ENCODE measurements around the gene RLF. TPM values are rescaled to one million over a fixed set of nuclear protein-coding genes. Genes with fewer than 3 reads are reported as not detected.
A peak's percentile ranks its signal among the peaks of the same experiment; 100 is the strongest.

The RLF gene
- total RNA-seq, 4 donors from 2014 or later, result 17.9 to 68.0 (median 28.9) TPM

DNA sequence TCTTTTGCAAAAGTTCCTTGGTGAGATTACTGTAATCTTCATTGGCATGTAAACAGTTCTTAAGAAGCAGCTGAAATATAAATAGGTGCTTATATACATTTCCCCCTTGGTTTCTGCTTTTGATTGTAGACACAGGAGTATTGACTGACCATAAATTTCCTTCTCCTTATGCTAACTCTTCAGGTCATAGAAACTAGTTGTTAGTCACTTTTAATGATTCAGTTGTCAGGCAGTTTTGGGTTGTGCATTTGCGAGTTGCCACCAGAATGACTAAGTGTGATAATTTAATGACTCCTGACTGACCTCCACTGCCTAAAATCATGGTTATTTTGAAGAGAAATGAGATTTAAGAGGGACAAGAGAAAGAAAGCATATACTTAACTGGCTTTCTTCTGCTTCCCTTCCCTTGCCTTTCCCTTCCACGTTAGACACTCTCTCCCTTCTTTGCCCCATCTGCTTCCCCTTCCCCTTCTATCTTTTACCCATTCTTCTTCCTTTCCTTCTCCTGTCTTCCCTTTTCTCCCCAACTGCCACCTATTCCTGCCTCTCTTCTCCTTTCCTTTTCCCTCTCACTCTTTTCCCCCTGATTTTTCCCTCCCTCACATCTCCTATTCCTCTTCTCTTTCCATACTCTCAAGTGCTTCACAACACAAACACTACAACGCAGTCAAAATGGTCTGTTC is 109.1 kb downstream of the RLF start:
- DNase-seq, result no peak
- Histone ChIP-seq H3K4me1 (peaks cover 0 to 6% of the 10 kb centered on the region in 2 donors), H3K9me3 (no peaks in the 10 kb centered on the region), H3K27ac (peak overlapping the region; percentile 3 to 88), H3K4me3 (no peak overlapping the region), H3K27me3 (no peaks in the 10 kb centered on the region), H3K36me3 (no peaks in the 10 kb centered on the region)
- intact Hi-C loops (cut with DNase I; ENCODE audit: low total_unique reads), result no loop called here
- no peak for TF ChIP-seq POLR2A (IDR thresholded peaks at IDR 0.05)
- TF ChIP-seq CTCF (IDR thresholded peaks at IDR 0.05), result no peak

- Histone ChIP-seq H3K4me1 (no peaks in the 10 kb centered on the region), H3K4me3 (no peak overlapping the region), H3K27me3 (no peaks in the 10 kb centered on the region), H3K27ac (no peak overlapping the region), H3K9me3 (no peaks in the 10 kb centered on the region), H3K36me3 (no peaks in the 10 kb centered on the region)
- TF ChIP-seq POLR2A (IDR thresholded peaks at IDR 0.05), result no peak
- no peak for TF ChIP-seq CTCF (IDR thresholded peaks at IDR 0.05)
- no peak for DNase-seq
- intact Hi-C loops (cut with DNase I; ENCODE audit: low total_unique reads), result no loop called here
These were observed 111.5 kb downstream of the RLF start for GRCh38 chr1:40272653-40273213.

- H3K4me1 ChIP-seq, result no peaks in the 10 kb centered on the region
- no peak overlapping the region for H3K4me3 ChIP-seq
- intact Hi-C loops (cut with DNase I; ENCODE audit: low total_unique reads), result no loop called here
- no peak overlapping the region for H3K27ac ChIP-seq
- H3K27me3 ChIP-seq, result no peaks in the 10 kb centered on the region
- no peaks in the 10 kb centered on the region for H3K9me3 ChIP-seq
- TF ChIP-seq CTCF (IDR thresholded peaks at IDR 0.05) (no peak), POLR2A (IDR thresholded peaks at IDR 0.05) (no peak)
- no peaks in the 10 kb centered on the region for H3K36me3 ChIP-seq
- DNase-seq, result no peak
These were observed 112.5 kb downstream of the RLF start for GRCh38 chr1:40273547-40274166.

- DNase-seq, result no peak
- H3K36me3 ChIP-seq, result no peaks in the 10 kb centered on the region
- intact Hi-C loops (cut with DNase I; ENCODE audit: low total_unique reads), result no loop called here
- H3K27me3 ChIP-seq, result no peaks in the 10 kb centered on the region
- no peaks in the 10 kb centered on the region for H3K9me3 ChIP-seq
- H3K4me3 ChIP-seq, result no peak overlapping the region
- no peaks in the 10 kb centered on the region for H3K4me1 ChIP-seq
- TF ChIP-seq CTCF (IDR thresholded peaks at IDR 0.05), result no peak
- H3K27ac ChIP-seq, result no peak overlapping the region
These were observed 113.1 kb downstream of the RLF start for GRCh38 chr1:40274331-40274730.

DNA sequence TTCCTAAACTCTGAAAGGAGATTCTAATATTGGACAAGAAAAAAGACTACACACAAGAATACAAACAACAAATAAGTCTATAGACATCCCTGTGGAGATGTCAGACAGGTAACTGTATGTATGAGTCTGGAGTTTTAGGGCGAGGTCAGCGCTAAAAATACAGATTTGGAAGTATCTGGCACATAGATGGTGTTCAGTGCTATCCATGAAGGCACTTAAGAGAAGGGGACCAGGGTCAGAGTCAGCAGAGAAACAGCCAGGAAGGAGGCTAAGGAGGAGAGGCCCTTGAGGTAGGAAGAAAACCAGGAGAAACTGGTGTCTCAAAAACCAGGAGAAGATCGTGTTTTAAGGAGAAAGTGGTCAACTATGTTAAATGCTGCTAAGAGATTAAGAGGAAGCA is 114.9 kb downstream of the RLF start:
- no peak for TF ChIP-seq CTCF (IDR thresholded peaks at IDR 0.05)
- no peak for TF ChIP-seq POLR2A (IDR thresholded peaks at IDR 0.05)
- intact Hi-C loops (cut with DNase I; ENCODE audit: low total_unique reads), result no loop called here
- no peak overlapping the region for H3K4me3 ChIP-seq
- no peak for DNase-seq
- no peak overlapping the region for H3K27ac ChIP-seq
- no peaks in the 10 kb centered on the region for H3K9me3 ChIP-seq
- H3K4me1 ChIP-seq, result no peaks in the 10 kb centered on the region
- no peaks in the 10 kb centered on the region for H3K27me3 ChIP-seq
- no peaks in the 10 kb centered on the region for H3K36me3 ChIP-seq
